Lower leg skin (tissue), 3 donors: ENCODE results near the gene SP8.

Experiments
- CTCF ChIP-seq, 3 donors: fragments of 450-650 bp; IDR thresholded peaks; one replicate each; pipeline ENCODE4 v1.5.1; 2016; ENCODE audit warnings: antibody characterized with exemption in 3 of 3, mild to moderate bottlenecking in 3 of 3, moderate library complexity in 2 of 3
- POLR2A ChIP-seq, 2 donors: fragments of 450-650 bp; IDR thresholded peaks; one replicate each; pipeline ENCODE4 v1.6.1; 2016 to 2017; ENCODE audit warnings: antibody characterized with exemption in 2 of 2, mild to moderate bottlenecking in 1 of 2, moderate library complexity in 1 of 2

DNA sequence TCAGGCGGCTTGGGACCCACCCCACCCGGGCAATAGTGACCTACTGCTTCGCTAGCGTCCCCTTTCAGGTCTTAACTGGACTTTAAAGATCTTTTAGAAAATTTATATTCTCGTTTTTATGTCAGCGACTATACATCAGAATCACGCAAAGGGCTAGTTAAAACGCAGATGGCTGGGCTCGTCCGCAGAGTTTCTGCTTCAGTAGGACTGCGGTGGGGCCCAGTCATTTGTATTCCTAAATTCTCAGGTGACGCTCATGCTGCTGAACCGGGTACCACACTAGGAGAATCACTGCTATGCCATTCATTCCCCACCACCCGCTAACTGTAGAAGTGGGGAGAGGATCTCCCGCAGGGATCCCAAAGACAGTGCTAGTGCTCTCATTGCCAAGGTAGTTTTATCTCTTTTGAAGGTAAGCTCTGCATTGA, 12.0 kb upstream of the SP8 start:
- TF ChIP-seq POLR2A (IDR thresholded peaks at IDR 0.05) (no peak), CTCF (IDR thresholded peaks at IDR 0.05) (no peak)
